MM.1S (cell line): ENCODE data around the gene SLC35G1.

ENCODE experiments used
- CTCF ChIP-seq: fragments of 300-600 bp; sonication (generic); IDR thresholded peaks from 2 replicates; pipeline ENCODE4 v1.5.1; 2016; ENCODE audit warnings: antibody characterized with exemption, low read length, mixed read lengths
- EZH2 ChIP-seq: fragments of 300-600 bp; sonication (generic); optimal IDR thresholded peaks from 2 replicates; pipeline ENCODE3; 2017; ENCODE audit warnings: low read depth, mild to moderate bottlenecking, antibody characterized with exemption, low read length, mixed read lengths

DNA sequence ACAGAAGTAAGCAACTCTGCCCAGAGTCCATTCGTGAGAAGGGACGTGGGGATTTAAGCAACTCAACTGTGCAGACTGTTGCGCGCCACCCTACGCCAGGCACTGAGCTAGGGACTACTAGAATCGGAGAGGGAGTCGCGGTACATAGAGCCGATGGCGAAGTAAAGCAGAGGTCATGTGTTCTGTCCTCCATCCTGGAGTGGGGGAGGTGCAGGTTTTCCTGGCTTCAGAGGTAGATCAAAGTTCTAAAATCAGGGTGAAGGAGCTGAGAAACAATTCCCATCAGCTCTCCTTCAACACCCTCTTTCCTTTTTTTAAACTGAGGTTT lies 23.2 kb downstream of the SLC35G1 start:
- TF ChIP-seq CTCF = no peak
- no peak for TF ChIP-seq EZH2
